ENCODE measurements around the gene BBS12.

BBS12 gene

DNA sequence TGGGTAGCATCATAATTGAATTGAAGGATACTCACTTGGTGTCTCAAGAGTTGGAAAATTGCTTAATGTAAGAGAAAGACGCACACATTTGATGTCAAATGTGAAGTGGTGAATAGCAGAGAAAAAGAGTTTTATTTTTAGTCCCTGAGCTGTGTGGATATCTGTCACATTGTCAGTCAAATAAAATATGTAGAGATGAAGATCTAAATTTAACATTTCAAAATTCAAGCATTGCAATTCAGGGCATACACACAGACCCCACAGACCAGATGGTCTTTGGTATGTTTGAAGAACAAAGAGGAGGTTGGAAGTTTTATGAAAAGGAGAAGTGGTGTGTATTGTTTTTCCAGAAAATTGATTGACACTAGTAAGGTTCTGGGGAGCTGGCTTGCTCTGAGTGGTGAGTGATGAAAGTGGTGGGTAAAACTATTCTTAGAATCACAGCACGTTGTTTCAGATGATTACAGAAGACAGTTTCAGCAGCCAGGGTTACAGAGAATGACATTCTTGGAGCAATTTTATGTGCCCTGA is 44.9 kb upstream of the BBS12 start:
- ATAC-seq = peak; percentile 20; the same call in 2 of the 3 replicates
- TF ChIP-seq ZFP3 (CRISPR knock-in tag; IDR thresholded peaks at IDR 0.05) (no peak), ZNF8 (CRISPR knock-in tag; IDR thresholded peaks at IDR 0.05) (no peak), RARB (CRISPR knock-in tag; IDR thresholded peaks at IDR 0.05) (no peak), CREB5 (CRISPR knock-in tag; IDR thresholded peaks at IDR 0.05; ENCODE audit: low read depth) (no peak), SNAI2 (CRISPR knock-in tag; IDR thresholded peaks at IDR 0.05) (no peak), OSR1 (CRISPR knock-in tag; IDR thresholded peaks at IDR 0.05) (no peak), TOX (CRISPR knock-in tag; IDR thresholded peaks at IDR 0.05; ENCODE audit: borderline replicate concordance) (no peak), TCF4 (CRISPR knock-in tag; IDR thresholded peaks at IDR 0.05; ENCODE audit: borderline replicate concordance) (no peak), ISL1 (CRISPR knock-in tag; IDR thresholded peaks at IDR 0.05) (no peak), ZC3H10 (CRISPR knock-in tag; IDR thresholded peaks at IDR 0.05) (no peak), ARNTL (CRISPR knock-in tag; IDR thresholded peaks at IDR 0.05; ENCODE audit: borderline replicate concordance, low read depth) (no peak), CSDC2 (CRISPR knock-in tag; IDR thresholded peaks at IDR 0.05) (no peak), ZNF70 (CRISPR knock-in tag; IDR thresholded peaks at IDR 0.05) (no peak), ESRRG (CRISPR knock-in tag; IDR thresholded peaks at IDR 0.05) (no peak)
- TF ChIP-seq, protein P1, sequence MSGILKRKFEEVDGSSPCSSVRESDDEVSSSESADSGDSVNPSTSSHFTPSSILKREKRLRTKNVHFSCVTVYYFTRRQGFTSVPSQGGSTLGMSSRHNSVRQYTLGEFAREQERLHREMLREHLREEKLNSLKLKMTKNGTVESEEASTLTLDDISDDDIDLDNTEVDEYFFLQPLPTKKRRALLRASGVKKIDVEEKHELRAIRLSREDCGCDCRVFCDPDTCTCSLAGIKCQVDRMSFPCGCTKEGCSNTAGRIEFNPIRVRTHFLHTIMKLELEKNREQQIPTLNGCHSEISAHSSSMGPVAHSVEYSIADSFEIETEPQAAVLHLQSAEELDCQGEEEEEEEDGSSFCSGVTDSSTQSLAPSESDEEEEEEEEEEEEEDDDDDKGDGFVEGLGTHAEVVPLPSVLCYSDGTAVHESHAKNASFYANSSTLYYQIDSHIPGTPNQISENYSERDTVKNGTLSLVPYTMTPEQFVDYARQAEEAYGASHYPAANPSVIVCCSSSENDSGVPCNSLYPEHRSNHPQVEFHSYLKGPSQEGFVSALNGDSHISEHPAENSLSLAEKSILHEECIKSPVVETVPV (CRISPR knock-in tag; IDR thresholded peaks at IDR 0.05) = no peak

DNA sequence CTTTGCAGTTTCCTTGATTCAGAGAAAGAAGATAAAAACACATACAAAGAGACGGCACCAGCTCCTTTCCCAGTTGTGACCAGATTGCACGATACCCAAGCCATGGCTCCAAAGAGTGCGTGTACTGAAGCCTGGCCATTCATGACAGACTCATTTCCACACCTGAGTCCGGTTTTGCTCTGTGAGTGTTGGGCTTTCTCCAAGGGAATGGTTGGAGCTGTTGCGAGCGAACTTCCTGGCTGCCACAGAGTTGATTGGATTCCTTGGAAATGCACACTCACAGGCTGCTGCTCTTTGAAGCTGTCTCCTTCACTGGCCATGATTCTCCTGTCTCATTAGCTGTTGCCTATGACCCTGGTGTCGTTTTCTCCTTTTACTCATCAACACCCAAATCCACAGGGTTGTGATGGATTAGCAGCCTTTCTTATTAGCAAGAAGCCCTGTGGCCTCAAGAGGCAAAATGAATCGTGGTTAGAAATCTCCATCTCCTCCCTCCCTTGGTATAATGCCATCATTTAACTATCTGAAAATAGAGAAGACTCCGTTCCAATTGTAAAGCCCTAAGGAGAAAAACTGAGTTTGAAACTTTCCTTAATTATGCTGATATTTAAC is 43.9 kb upstream of the BBS12 start:
- ATAC-seq = peak; percentile 60
- TF ChIP-seq ZC3H10 (CRISPR knock-in tag; IDR thresholded peaks at IDR 0.05) (no peak), CREB5 (CRISPR knock-in tag; IDR thresholded peaks at IDR 0.05; ENCODE audit: low read depth) (no peak), ISL1 (CRISPR knock-in tag; IDR thresholded peaks at IDR 0.05) (no peak), ARNTL (CRISPR knock-in tag; IDR thresholded peaks at IDR 0.05; ENCODE audit: borderline replicate concordance, low read depth) (no peak), POU6F1 (CRISPR knock-in tag; IDR thresholded peaks at IDR 0.05; ENCODE audit: borderline replicate concordance, low read depth) (no peak), ZNF70 (CRISPR knock-in tag; IDR thresholded peaks at IDR 0.05) (no peak), TOX (CRISPR knock-in tag; IDR thresholded peaks at IDR 0.05; ENCODE audit: borderline replicate concordance) (no peak), GLIS3 (CRISPR knock-in tag; IDR thresholded peaks at IDR 0.05) (no peak), ZNF565 (CRISPR knock-in tag; conservative IDR thresholded peaks at IDR 0.05; ENCODE audit: low read depth) (no peak), BACH2 (CRISPR knock-in tag; IDR thresholded peaks at IDR 0.05; ENCODE audit: borderline replicate concordance) (no peak), CSDC2 (CRISPR knock-in tag; IDR thresholded peaks at IDR 0.05) (no peak), SNAI2 (CRISPR knock-in tag; IDR thresholded peaks at IDR 0.05) (no peak), ZFP3 (CRISPR knock-in tag; IDR thresholded peaks at IDR 0.05) (no peak), RARB (CRISPR knock-in tag; IDR thresholded peaks at IDR 0.05) (no peak), OSR1 (CRISPR knock-in tag; IDR thresholded peaks at IDR 0.05) (no peak), PATZ1 (CRISPR knock-in tag; IDR thresholded peaks at IDR 0.05; ENCODE audit: borderline replicate concordance) (no peak), PPARA (CRISPR knock-in tag; IDR thresholded peaks at IDR 0.05; ENCODE audit: borderline replicate concordance) (no peak)
- TF ChIP-seq, protein P2, sequence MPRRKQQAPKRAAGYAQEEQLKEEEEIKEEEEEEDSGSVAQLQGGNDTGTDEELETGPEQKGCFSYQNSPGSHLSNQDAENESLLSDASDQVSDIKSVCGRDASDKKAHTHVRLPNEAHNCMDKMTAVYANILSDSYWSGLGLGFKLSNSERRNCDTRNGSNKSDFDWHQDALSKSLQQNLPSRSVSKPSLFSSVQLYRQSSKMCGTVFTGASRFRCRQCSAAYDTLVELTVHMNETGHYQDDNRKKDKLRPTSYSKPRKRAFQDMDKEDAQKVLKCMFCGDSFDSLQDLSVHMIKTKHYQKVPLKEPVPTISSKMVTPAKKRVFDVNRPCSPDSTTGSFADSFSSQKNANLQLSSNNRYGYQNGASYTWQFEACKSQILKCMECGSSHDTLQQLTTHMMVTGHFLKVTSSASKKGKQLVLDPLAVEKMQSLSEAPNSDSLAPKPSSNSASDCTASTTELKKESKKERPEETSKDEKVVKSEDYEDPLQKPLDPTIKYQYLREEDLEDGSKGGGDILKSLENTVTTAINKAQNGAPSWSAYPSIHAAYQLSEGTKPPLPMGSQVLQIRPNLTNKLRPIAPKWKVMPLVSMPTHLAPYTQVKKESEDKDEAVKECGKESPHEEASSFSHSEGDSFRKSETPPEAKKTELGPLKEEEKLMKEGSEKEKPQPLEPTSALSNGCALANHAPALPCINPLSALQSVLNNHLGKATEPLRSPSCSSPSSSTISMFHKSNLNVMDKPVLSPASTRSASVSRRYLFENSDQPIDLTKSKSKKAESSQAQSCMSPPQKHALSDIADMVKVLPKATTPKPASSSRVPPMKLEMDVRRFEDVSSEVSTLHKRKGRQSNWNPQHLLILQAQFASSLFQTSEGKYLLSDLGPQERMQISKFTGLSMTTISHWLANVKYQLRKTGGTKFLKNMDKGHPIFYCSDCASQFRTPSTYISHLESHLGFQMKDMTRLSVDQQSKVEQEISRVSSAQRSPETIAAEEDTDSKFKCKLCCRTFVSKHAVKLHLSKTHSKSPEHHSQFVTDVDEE (CRISPR knock-in tag; IDR thresholded peaks at IDR 0.05) = no peak
- TF ChIP-seq, protein P1 (CRISPR knock-in tag; IDR thresholded peaks at IDR 0.05) = no peak

Measured in SK-N-SH treated with all-trans-retinoic acid at 6 μM for 48 hours (cell line).